MM.1S (cell line): Measurements from ENCODE around the gene COPS8.

Experiments
- DNase-seq: peaks from one replicate; pipeline ENCODE4 v3.0.0-alpha.2; 2015
- H2AFZ ChIP-seq: fragments of 300-600 bp; sonication (generic); 2 replicates; pipeline ENCODE4 v1.6.0; 2016; ENCODE audit warnings: antibody characterized with exemption, low read length
- H3F3A ChIP-seq: fragments of 300-600 bp; sonication (generic); 2 replicates; pipeline ENCODE4 v1.6.1; 2016; ENCODE audit warnings: mild to moderate bottlenecking, antibody characterized with exemption, low read length, moderate library complexity, mixed read lengths; ENCODE audit not compliant: insufficient read depth
- H3K27ac ChIP-seq: fragments of 300-600 bp; sonication (generic); 2 replicates; pipeline ENCODE4 v1.5.1; 2016; ENCODE audit warnings: mild to moderate bottlenecking, low read length
- H3K27me3 ChIP-seq: fragments of 300-600 bp; sonication (generic); replicated peaks from 2 replicates; pipeline ENCODE4 v1.6.0; 2016; ENCODE audit warnings: low read length; ENCODE audit not compliant: insufficient read depth
- H3K36me3 ChIP-seq: fragments of 300-600 bp; sonication (generic); replicated peaks from 2 replicates; pipeline ENCODE4 v1.6.1; 2016; ENCODE audit warnings: mild to moderate bottlenecking, low read length, mixed read lengths; ENCODE audit not compliant: insufficient read depth
- H3K4me1 ChIP-seq: fragments of 300-600 bp; sonication (generic); 2 replicates; pipeline ENCODE4 v1.6.1; 2016; ENCODE audit warnings: low read length, mixed read lengths
- H3K4me2 ChIP-seq: fragments of 300-600 bp; sonication (generic); 2 replicates; pipeline ENCODE4 v1.6.0; 2016; ENCODE audit warnings: low read depth, low read length
- H3K4me3 ChIP-seq: fragments of 300-600 bp; sonication (generic); 2 replicates; pipeline ENCODE4 v1.5.1; 2016; ENCODE audit warnings: low read length, mixed read lengths
- H3K79me2 ChIP-seq: fragments of 300-600 bp; sonication (generic); 2 replicates; pipeline ENCODE4 v1.6.1; 2016; ENCODE audit warnings: mixed run types, low read length, mixed read lengths
- H3K9ac ChIP-seq: fragments of 300-600 bp; sonication (generic); 2 replicates; pipeline ENCODE4 v1.6.1; 2016; ENCODE audit warnings: low read length, mixed read lengths
- H3K9me2 ChIP-seq: fragments of 300-600 bp; sonication (generic); replicated peaks from 2 replicates; pipeline ENCODE4 v1.6.1; 2016; ENCODE audit warnings: mild to moderate bottlenecking, low read length, mixed read lengths; ENCODE audit not compliant: insufficient read depth
- H3K9me3 ChIP-seq: fragments of 300-600 bp; sonication (generic); replicated peaks from 2 replicates; pipeline ENCODE4 v1.6.1; 2016; ENCODE audit warnings: mild to moderate bottlenecking, low read length, mixed read lengths; ENCODE audit not compliant: insufficient read depth
- H4K20me1 ChIP-seq: fragments of 300-600 bp; sonication (generic); 2 replicates; pipeline ENCODE4 v1.6.1; 2016; ENCODE audit warnings: mild to moderate bottlenecking, low read length, moderate library complexity, mixed read lengths; ENCODE audit not compliant: insufficient read depth
- CTCF ChIP-seq: fragments of 300-600 bp; sonication (generic); IDR thresholded peaks from 2 replicates; pipeline ENCODE4 v1.5.1; 2016; ENCODE audit warnings: antibody characterized with exemption, low read length, mixed read lengths
- EZH2 ChIP-seq: fragments of 300-600 bp; sonication (generic); optimal IDR thresholded peaks from 2 replicates; pipeline ENCODE3; 2017; ENCODE audit warnings: low read depth, mild to moderate bottlenecking, antibody characterized with exemption, low read length, mixed read lengths
- EZH2phosphoT487 ChIP-seq: fragments of 300-600 bp; sonication (generic); IDR thresholded peaks from 2 replicates; pipeline ENCODE4 v1.6.1; 2018; ENCODE audit warnings: antibody characterized with exemption, low read length

COPS8 gene

GRCh38 chr2:237115870-237116269, 30.2 kb downstream of the COPS8 start:
- Histone ChIP-seq H3F3A (no peaks in the 10 kb centered on the region), H2AFZ (no peak overlapping the region), H3K79me2 (no peaks in the 10 kb centered on the region), H3K27me3 (no peaks in the 10 kb centered on the region), H3K9me2 (no peaks in the 10 kb centered on the region), H3K9me3 (no peaks in the 10 kb centered on the region), H3K4me1 (no peaks in the 10 kb centered on the region), H4K20me1 (no peaks in the 10 kb centered on the region), H3K9ac (no peak overlapping the region), H3K27ac (no peak overlapping the region), H3K4me2 (no peak overlapping the region), H3K4me3 (no peak overlapping the region), H3K36me3 (no peaks in the 10 kb centered on the region)
- DNase-seq = no peak
- TF ChIP-seq EZH2phosphoT487 (no peak), CTCF (no peak), EZH2 (no peak)

- no peaks in the 10 kb centered on the region for H3K9me2 ChIP-seq
- H3K9ac ChIP-seq = no peak overlapping the region
- no peaks in the 10 kb centered on the region for H3K36me3 ChIP-seq
- H3K27ac ChIP-seq = no peak overlapping the region
- no peak overlapping the region for H3K4me3 ChIP-seq
- no peak for TF ChIP-seq EZH2
- TF ChIP-seq EZH2phosphoT487 = no peak
- no peak for TF ChIP-seq CTCF
- no peaks in the 10 kb centered on the region for H3K27me3 ChIP-seq
- no peaks in the 10 kb centered on the region for H4K20me1 ChIP-seq
- no peaks in the 10 kb centered on the region for H3F3A ChIP-seq
- no peaks in the 10 kb centered on the region for H3K79me2 ChIP-seq
- DNase-seq = no peak
- no peak overlapping the region for H3K4me2 ChIP-seq
- no peak overlapping the region for H2AFZ ChIP-seq
- H3K9me3 ChIP-seq = no peaks in the 10 kb centered on the region
- H3K4me1 ChIP-seq = no peaks in the 10 kb centered on the region
Observed at GRCh38 chr2:237116431-237116830, 30.7 kb downstream of the COPS8 start.

GRCh38 chr2:237118025-237118424, 32.3 kb downstream of the COPS8 start:
- H3F3A ChIP-seq = no peaks in the 10 kb centered on the region
- no peaks in the 10 kb centered on the region for H3K27me3 ChIP-seq
- TF ChIP-seq EZH2 = no peak
- TF ChIP-seq EZH2phosphoT487 = no peak
- no peak for TF ChIP-seq CTCF
- no peak overlapping the region for H3K4me3 ChIP-seq
- no peaks in the 10 kb centered on the region for H3K79me2 ChIP-seq
- no peaks in the 10 kb centered on the region for H3K9me3 ChIP-seq
- H3K27ac ChIP-seq = no peak overlapping the region
- H3K9ac ChIP-seq = no peak overlapping the region
- DNase-seq = no peak
- no peaks in the 10 kb centered on the region for H3K36me3 ChIP-seq
- 0 out of 2 replicates have a peak, but pooled peaks cover 3% of the 10 kb centered on the region for H3K4me1 ChIP-seq
- no peaks in the 10 kb centered on the region for H3K9me2 ChIP-seq
- H4K20me1 ChIP-seq = no peaks in the 10 kb centered on the region
- H2AFZ ChIP-seq = no peak overlapping the region
- no peak overlapping the region for H3K4me2 ChIP-seq
